ENCODE data around the gene BHLHE40. TPM values are rescaled to one million over a fixed set of nuclear protein-coding genes. Genes with fewer than 3 reads are reported as not detected.

BHLHE40 gene
- total RNA-seq, 4 donors from 2014 or later, result 63.0 to 154 (median 93.3) TPM

GRCh38 chr3:4972652-4973643 is 6.3 kb upstream of the BHLHE40 start:
- H3K4me1 ChIP-seq, result peaks cover 19% of the 10 kb centered on the region
- no peaks in the 10 kb centered on the region for H3K27me3 ChIP-seq
- no peak for TF ChIP-seq EP300 (IDR thresholded peaks at IDR 0.05)
- no peak overlapping the region for H3K27ac ChIP-seq
- no peaks in the 10 kb centered on the region for H3K36me3 ChIP-seq
- 85% methylated on average over 9 of the region's 9 CpGs for whole genome bisulfite sequencing
- H3K4me3 ChIP-seq, result no peak overlapping the region
- no peaks in the 10 kb centered on the region for H3K9me3 ChIP-seq
- no peak for DNase-seq (ENCODE audit: low spot score in 2 of 2)

GRCh38 chr3:4974154-4974553 is 5.1 kb upstream of the BHLHE40 start:
- H3K27me3 ChIP-seq, result no peaks in the 10 kb centered on the region
- no peak for DNase-seq (ENCODE audit: low spot score in 2 of 2)
- no peaks in the 10 kb centered on the region for H3K36me3 ChIP-seq
- peaks cover 21% of the 10 kb centered on the region for H3K4me1 ChIP-seq
- 90% methylated on average over 2 of the region's 2 CpGs for WGBS
- no peak overlapping the region for H3K4me3 ChIP-seq
- H3K9me3 ChIP-seq, result no peaks in the 10 kb centered on the region
- no peak overlapping the region for H3K27ac ChIP-seq
- TF ChIP-seq POLR2A (IDR thresholded peaks at IDR 0.05) (no peak), CTCF (IDR thresholded peaks at IDR 0.05) (no peak), EP300 (IDR thresholded peaks at IDR 0.05) (no peak), POLR2AphosphoS5 (IDR thresholded peaks at IDR 0.05) (no peak)

GRCh38 chr3:4976109-4976508 is 3.1 kb upstream of the BHLHE40 start:
- peaks cover 26% of the 10 kb centered on the region for H3K4me1 ChIP-seq

GRCh38 chr3:4977001-4977852 is 2.0 kb upstream of the BHLHE40 start:
- Histone ChIP-seq H3K9me3 (no peaks in the 10 kb centered on the region), H3K4me3 (peak overlapping the region; percentile 97), H3K27me3 (no peaks in the 10 kb centered on the region), H3K36me3 (no peaks in the 10 kb centered on the region), H3K4me1 (peaks cover 38% of the 10 kb centered on the region), H3K27ac (peak overlapping the region; percentile 100)
- 17% methylated on average over 31 of the region's 35 CpGs for WGBS
- TF ChIP-seq CTCF (IDR thresholded peaks at IDR 0.05), result no peak
- TF ChIP-seq EP300 (IDR thresholded peaks at IDR 0.05), result no peak
- TF ChIP-seq POLR2AphosphoS5 (IDR thresholded peaks at IDR 0.05), result peak in 2 of 3 donors; percentile 49 to 56
- TF ChIP-seq POLR2A (IDR thresholded peaks at IDR 0.05), result peak in 1 of 2 donors; percentile 32
- DNase-seq (ENCODE audit: low spot score in 2 of 2), result peak; percentile 91 to 92

More at GRCh38 chr3:4976109-4976508, 3.1 kb upstream of the BHLHE40 start:
- no peak for DNase-seq (ENCODE audit: low spot score in 2 of 2)
- WGBS, result 77% methylated on average over 4 of the region's 4 CpGs
- Histone ChIP-seq H3K4me3 (no peak overlapping the region), H3K36me3 (no peaks in the 10 kb centered on the region), H3K27me3 (no peaks in the 10 kb centered on the region), H3K27ac (peak overlapping the region; percentile 100), H3K9me3 (no peaks in the 10 kb centered on the region)
- TF ChIP-seq POLR2A (IDR thresholded peaks at IDR 0.05) (no peak), CTCF (IDR thresholded peaks at IDR 0.05) (no peak), POLR2AphosphoS5 (IDR thresholded peaks at IDR 0.05) (no peak), EP300 (IDR thresholded peaks at IDR 0.05) (no peak)

- Histone ChIP-seq H3K27me3 (no peaks in the 10 kb centered on the region), H3K4me1 (peaks cover 44% of the 10 kb centered on the region), H3K4me3 (peak overlapping the region; percentile 97), H3K27ac (peak overlapping the region; percentile 100), H3K9me3 (no peaks in the 10 kb centered on the region), H3K36me3 (peaks cover 2% of the 10 kb centered on the region)
- 2% methylated on average over 10 of the region's 13 CpGs for WGBS
- no peak for DNase-seq (ENCODE audit: low spot score in 2 of 2)
- TF ChIP-seq EP300 (IDR thresholded peaks at IDR 0.05) (no peak), POLR2A (IDR thresholded peaks at IDR 0.05) (no peak), CTCF (IDR thresholded peaks at IDR 0.05) (no peak)
Observed at GRCh38 chr3:4977853-4978203, 1.4 kb upstream of the BHLHE40 start.
